Femur (tissue), 1 donor: ENCODE data around the gene WASL.
A peak's percentile ranks its signal among the peaks of the same experiment; 100 is the strongest.
"Not testable (repeated sequence)": the region's sequence is repeated elsewhere in the genome, so short reads cannot be mapped to it uniquely, and the experiment has no call there.

Experiments used
- DNase-seq: peaks from one replicate; pipeline ENCODE4 v3.0.0-alpha.2; 2017

WASL gene

DNA sequence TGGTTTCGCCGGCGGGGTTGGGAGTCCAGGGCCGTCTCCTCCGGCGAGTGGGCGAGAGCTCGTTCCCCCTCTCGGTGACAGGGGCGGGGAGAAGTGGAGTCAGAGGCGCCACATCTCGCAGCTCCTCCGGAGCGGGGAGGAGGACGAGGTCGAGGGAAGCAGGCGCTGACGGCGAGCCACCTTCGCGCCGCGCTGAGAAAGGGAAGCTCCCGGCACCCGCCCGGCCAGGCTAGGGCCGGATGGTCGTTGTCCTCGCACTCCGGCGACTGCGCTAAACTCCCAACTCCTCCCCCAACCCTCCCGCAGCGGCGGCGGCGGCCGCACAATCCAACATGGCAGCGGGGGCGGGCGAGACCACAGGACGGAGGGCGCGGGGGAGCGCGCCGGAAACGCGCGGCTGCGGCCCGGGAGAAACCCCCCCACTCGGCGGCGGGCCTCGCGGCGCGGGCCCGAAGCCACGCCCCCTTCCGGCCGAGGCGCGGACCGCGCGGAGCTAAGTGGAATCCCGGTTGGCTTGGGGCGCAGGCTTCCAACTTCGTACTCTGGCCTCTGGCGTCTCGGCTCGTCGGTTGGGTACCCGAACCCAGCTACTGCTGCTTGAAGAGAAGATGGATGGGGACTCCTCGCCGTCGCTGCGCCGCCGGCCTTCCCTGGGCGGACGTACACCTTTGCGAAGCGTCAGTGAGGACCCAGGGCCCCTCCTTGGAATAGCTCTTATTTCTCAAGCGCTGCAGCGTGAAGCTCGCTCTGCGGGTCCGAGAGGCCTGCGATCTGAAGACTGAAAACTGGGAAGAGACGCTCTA lies at the start of gene WASL:
TSS of gene WASL (minus strand) at position 270 of the 803 bp plus-strand sequence. CDS start at position 1, 269 bp downstream.
- peak; percentile 95 for DNase-seq

DNA sequence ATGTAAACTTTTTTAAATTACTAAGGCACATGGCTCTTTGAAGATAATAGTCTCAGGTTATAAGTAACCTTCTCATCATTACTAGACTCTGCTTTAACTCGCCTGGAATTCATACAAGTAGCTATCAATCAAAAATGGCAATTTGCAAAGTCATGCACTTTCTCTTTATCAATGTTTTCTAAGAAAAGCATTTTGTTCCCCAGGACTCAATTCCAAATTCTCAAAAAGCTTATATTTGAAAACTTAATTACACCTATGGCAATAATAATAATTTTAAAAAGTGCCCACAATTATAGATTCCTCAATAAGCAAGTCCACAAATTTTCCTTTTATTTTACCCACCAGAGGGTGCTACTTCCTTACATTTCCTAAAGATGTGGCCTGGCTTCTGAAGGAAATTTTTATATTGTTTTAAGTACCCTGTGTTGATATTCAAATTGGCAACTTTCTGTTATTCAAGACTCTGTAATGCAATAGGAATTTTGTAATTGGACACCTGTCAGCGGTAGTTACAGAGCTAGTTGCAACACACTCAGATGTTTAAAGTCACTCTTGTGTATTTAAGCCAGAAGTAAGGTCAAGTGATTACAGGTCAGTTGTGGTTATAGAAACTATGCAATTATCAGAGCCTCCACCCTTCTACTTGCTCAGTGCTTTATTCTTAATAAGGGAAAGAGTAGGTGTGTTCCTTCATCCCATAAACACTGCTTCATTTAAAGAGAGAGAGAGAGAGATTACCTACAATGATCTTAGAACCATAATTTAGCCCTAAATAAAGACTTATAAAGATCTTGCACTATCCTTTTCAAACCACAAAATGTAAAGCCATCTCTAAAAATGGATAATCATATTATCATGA lies 49.1 kb upstream of the WASL start:
- no peak for DNase-seq

GRCh38 chr7:123796568-123796967 lies 47.8 kb upstream of the WASL start:
- no peak for DNase-seq

GRCh38 chr7:123795917-123796316 lies 47.1 kb upstream of the WASL start:
- DNase-seq, result no peak

DNA sequence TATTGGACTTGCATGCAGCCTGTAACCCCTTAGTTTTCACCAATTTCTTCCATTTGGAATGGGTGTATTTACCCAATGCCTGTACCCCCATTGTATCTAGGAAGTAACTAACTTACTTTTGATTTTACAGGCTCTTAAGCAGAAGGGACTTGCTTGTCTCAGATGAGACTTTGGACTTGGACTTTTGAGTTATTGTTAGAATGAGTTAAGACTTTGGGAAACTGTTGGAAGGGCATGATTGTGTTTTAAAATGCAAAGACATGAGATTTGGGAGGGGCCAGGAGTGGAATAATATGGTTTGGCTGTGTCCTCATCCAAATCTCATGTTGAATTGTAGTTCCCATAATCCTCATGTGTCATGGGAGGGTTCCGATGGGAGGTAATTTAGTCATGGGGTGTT lies 46.3 kb upstream of the WASL start:
- DNase-seq, result not testable (repeated sequence)

- DNase-seq, result no peak
These were observed 43.7 kb upstream of the WASL start for GRCh38 chr7:123792547-123792946.

GRCh38 chr7:123791001-123791400 lies 42.2 kb upstream of the WASL start:
- DNase-seq, result no peak

DNA sequence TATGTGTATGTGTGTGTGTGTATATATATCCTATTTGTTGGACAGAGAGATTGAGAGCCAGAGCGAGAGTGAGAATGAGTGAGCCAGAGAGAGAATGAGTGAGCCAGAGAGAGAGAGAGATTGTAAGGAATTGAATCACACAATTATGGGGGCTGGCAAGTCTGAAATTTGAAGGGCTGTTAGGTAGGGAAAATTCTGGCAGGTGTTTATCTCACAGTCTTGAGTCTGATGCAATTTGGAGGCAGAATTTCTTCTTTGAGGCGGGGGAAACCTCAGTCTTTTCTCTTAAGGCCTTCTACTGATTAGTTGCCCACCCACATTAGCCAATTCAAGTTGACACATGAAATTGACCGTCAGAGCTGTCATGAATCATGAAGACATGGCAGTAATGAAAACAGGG lies 41.0 kb upstream of the WASL start:
- DNase-seq, result no peak

DNA sequence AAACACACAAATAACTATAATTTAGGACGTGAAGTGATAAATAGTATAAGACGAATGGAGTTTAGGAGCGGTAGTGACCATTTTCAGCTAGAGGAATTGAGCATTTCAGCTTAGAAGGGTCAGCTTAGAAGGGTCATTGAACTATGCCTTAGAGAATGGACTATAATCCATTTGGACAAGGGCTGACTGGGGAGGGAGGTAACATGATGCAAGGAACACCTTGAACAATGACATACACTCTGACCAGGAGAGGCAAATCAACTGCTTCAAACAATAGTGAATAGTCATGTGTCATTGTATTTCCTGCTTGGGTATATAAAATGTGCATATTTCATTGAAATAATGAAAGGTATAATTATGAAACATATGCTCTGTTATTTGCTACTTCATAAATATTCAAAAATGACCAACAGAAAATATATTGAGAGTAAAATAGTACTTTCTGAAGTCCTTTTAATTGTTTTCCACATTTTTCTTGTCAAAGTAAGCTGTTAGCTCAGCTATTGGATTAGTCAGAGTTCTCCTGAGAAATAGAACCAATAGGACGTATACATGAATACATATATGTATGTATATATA lies 40.5 kb upstream of the WASL start:
- DNase-seq, result no peak

DNA sequence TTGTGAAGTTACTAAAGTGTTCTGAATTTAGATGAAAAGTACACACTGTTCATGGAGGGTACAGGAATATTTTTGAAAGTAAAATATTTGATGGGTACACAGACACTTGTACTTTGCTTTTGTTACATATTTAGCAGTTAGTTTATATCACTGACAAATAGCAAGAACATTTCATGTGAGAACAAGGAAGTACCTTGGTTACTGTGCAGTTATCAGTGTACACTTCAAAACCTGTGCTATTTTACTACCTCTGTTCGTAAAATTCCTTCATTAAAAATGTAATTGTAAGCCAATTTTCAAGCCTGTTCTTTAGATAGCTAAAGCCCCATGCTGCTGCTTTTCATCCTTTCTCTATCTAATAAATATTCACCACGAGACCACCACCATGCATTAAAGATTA lies 39.8 kb upstream of the WASL start:
- no peak for DNase-seq

GRCh38 chr7:123787220-123788007 lies 38.6 kb upstream of the WASL start:
- DNase-seq, result no peak

DNA sequence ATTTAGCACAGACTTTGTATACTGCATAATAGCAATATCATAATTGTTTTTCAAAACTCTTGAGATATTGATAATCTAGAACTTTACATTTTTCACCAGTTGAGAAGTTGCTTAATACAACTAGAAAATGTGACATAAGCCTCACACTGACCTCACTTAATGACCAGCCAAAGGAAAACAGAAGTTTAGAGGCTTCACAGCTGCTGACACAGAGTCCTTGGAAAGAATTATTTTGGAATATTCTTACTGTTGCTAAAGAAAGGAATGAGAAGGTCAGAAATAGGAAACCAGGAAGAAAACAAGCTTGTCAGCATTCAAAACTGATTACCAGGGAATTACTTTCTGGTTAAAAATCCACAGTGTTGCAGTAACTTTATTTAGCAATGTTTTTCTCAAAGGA lies 35.5 kb upstream of the WASL start:
- DNase-seq, result no peak

GRCh38 chr7:123783820-123784219 lies 35.0 kb upstream of the WASL start:
- DNase-seq, result no peak

- no peak for DNase-seq
These were observed 33.4 kb upstream of the WASL start for GRCh38 chr7:123782071-123782798.

GRCh38 chr7:123780472-123780871 lies 31.7 kb upstream of the WASL start:
- DNase-seq, result not testable (repeated sequence)

DNA sequence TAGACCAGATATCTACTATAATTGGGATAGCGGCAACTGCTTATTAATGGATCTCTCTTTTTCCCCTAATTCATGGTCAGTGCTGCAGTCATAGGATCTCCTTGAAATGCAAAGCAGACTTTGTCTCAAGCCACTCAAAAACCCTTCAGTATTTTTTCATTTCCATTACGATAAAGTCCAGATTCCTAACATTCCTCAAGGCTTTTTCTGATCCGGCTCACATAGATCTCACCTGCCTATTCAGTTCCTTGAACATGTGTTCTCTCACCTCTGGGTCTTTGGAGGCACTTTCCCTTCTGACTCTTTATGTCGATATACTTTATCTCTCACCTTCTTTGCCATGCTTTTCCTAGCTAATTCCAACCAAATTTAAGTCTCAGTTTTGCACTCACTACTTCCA lies 25.7 kb upstream of the WASL start:
- no peak for DNase-seq

DNA sequence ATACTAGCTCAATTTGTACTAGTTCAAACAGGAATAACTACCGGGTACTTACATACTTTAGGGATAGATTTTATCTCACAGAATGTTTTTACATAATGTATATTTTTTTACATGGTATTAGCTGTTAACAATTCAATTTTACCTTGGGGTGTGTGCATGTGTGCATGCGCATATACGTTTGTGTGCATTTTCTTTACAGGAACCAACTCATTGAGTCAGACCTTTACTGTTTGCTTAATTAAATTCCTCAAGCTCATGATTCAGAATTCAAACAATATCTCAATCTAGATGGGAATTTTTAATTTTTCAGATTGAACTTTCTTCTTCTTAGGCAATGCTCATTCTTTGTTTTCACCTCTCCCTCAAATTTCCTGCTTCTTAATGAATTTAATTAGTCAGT lies 24.7 kb upstream of the WASL start:
- DNase-seq, result no peak

GRCh38 chr7:123772652-123773051 lies 23.8 kb upstream of the WASL start:
- no peak for DNase-seq

DNA sequence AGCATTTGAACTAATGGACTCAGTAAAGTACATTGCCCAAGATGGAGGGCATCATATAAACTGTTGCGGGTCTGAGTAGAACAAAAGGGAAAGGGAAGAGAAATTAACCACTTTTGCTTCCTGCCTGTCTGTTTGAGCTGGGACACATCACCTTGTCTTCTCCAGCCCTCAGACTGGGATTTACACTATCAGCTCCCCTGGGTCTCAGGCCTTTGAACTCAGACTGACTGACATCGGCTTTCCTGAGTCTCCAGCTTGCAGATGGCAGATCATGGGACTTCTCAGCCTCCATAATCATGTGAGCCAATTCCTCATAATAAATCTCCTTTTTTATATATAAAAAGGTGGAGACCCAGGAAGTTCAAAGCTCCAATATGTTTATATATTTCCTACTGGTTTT lies 23.0 kb upstream of the WASL start:
- no peak for DNase-seq

- DNase-seq, result no peak
These were observed 22.5 kb upstream of the WASL start for GRCh38 chr7:123771256-123771655.

DNA sequence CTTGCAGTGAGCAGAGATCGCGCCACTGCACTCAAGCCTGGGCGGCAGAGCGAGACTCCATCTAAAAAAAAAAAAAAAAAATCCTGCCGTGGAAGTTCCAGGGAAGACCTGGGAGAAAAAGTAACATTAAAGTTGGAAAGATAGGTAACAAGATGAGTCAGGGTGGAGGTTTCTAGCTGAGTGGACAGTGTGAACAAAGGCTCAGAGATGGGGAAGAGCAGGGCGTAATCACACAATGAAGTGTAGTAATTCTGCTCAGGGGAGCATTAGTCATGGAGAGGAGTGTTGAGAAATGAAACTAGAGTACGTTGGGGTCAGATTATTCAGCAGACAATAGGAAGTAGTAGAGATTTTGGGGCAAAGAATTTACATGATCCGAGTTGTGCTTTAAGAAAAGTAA lies 21.6 kb upstream of the WASL start:
- DNase-seq, result no peak

- no peak for DNase-seq
These were observed 20.6 kb upstream of the WASL start for GRCh38 chr7:123769371-123769770.
